Small intestine (tissue), 7 donors: Measurements from ENCODE around the gene CTNNA3. TPM values are rescaled to one million over a fixed set of nuclear protein-coding genes. Genes with fewer than 3 reads are reported as not detected.

Experiments
- DNase-seq, 2 donors: peaks; one replicate each; pipeline versions ENCODE4 v3.0.0 to v3.0.0-alpha.2; 2013
- FAIRE-seq: peaks from 2 replicates; lab custom pipeline; 2012; peaks lifted over from hg19 to GRCh38; lab: Jason Lieb, UNC
- H3K27ac ChIP-seq, 3 donors: one replicate each; pipeline ENCODE4 v1.5.1; 2013; ENCODE audit warnings: low read length in 2 of 3, mild to moderate bottlenecking in 2 of 3, control low read depth in 1 of 3, inconsistent platforms in 1 of 3, low read depth in 1 of 3, moderate library complexity in 1 of 3
- H3K27me3 ChIP-seq, 3 donors: one replicate each; pipeline ENCODE4 v1.6.1; 2013; ENCODE audit warnings: low read length in 3 of 3, inconsistent platforms in 1 of 3; ENCODE audit not compliant: control insufficient read depth in 3 of 3, insufficient read depth in 3 of 3
- H3K36me3 ChIP-seq, 3 donors: one replicate each; pipeline ENCODE4 v1.6.1; 2013; ENCODE audit warnings: low read length in 3 of 3, inconsistent platforms in 1 of 3, low read depth in 1 of 3, mild to moderate bottlenecking in 1 of 3, moderate library complexity in 1 of 3; ENCODE audit not compliant: control insufficient read depth in 3 of 3, insufficient read depth in 2 of 3
- H3K4me1 ChIP-seq, 3 donors: one replicate each; pipeline ENCODE4 v1.6.1; 2013; ENCODE audit warnings: low read length in 2 of 3, inconsistent platforms in 1 of 3, low read depth in 1 of 3, mild to moderate bottlenecking in 1 of 3, moderate library complexity in 1 of 3; ENCODE audit not compliant: control insufficient read depth in 3 of 3, insufficient read depth in 2 of 3
- H3K4me3 ChIP-seq, 3 donors: one replicate each; pipeline ENCODE4 v1.5.1; 2013; ENCODE audit warnings: low read length in 3 of 3, control low read depth in 1 of 3, inconsistent platforms in 1 of 3, low read depth in 1 of 3, mild to moderate bottlenecking in 1 of 3, moderate library complexity in 1 of 3
- H3K9me3 ChIP-seq, 2 donors: one replicate each; pipeline ENCODE4 v1.6.1; 2013; ENCODE audit warnings: low read depth in 1 of 2, low read length in 1 of 2; ENCODE audit not compliant: control insufficient read depth in 2 of 2, insufficient read depth in 1 of 2
- WGBS, 3 donors: extraction: QIAGEN DNeasy Blood & Tissue Kit; methylation state at CpG; one replicate each; pipeline ENCODE4 v1.1.7; 2013; 5-methylcytosine and 5-hydroxymethylcytosine counted together
- polyA plus RNA-seq, 4 donors: library from polyadenylated mRNA; stranded (reverse) in 3 of 4; unstranded in 1 of 4; fragments of 200-250 nt in 3 of 4; fragments of 120-200 nt in 1 of 4; gene quantifications; one replicate each; pipeline versions ENCODE4 v1.2.1 to v1.2.3, GENCODE V29; 2013
- donor health status: healthy with polysubstance abuse.
- donor health status: control.
- donor health status: control.
- donor health status: Bipolar disorder and iron deficiency.
- donor health status: healthy.

The CTNNA3 gene
- polyA plus RNA-seq, 4 donors = 0.24 to 0.38 TPM; not detected in 2

GRCh38 chr10:66183028-66183427, 1513.0 kb downstream of the CTNNA3 start:
- WGBS, 3 donors = 87 to 92% (median 90%) methylated on average over 2 of the region's 2 CpGs
- DNase-seq = no peak
- FAIRE-seq = no peak
- H3K9me3 ChIP-seq = no peaks in the 10 kb centered on the region
- no peaks in the 10 kb centered on the region for H3K27me3 ChIP-seq
- H3K4me3 ChIP-seq = no peak overlapping the region
- H3K36me3 ChIP-seq = no peaks in the 10 kb centered on the region
- no peaks in the 10 kb centered on the region for H3K4me1 ChIP-seq
- H3K27ac ChIP-seq = no peak overlapping the region

- Histone ChIP-seq H3K4me1 (no peaks in the 10 kb centered on the region), H3K4me3 (no peak overlapping the region), H3K27me3 (no peaks in the 10 kb centered on the region), H3K9me3 (no peaks in the 10 kb centered on the region), H3K27ac (no peak overlapping the region), H3K36me3 (no peaks in the 10 kb centered on the region)
- DNase-seq (peak; percentile 69 to 82), FAIRE-seq (peak; percentile 68)
- 44 to 52% (median 48%) methylated on average over 5 of the region's 5 CpGs for WGBS, 3 donors
These were observed 1515.2 kb downstream of the CTNNA3 start for GRCh38 chr10:66180581-66181318.

GRCh38 chr10:66180021-66180420, 1516.0 kb downstream of the CTNNA3 start:
- FAIRE-seq = no peak

GRCh38 chr10:66176772-66177171, 1519.2 kb downstream of the CTNNA3 start:
- FAIRE-seq (no peak), DNase-seq (no peak)

More at GRCh38 chr10:66180021-66180420, 1516.0 kb downstream of the CTNNA3 start:
- Histone ChIP-seq H3K9me3 (no peaks in the 10 kb centered on the region), H3K27ac (no peak overlapping the region), H3K27me3 (no peaks in the 10 kb centered on the region), H3K4me1 (no peaks in the 10 kb centered on the region), H3K36me3 (no peaks in the 10 kb centered on the region), H3K4me3 (no peak overlapping the region)
- 72 to 92% (median 88%) methylated on average over 3 of the region's 3 CpGs for WGBS, 3 donors
- no peak for DNase-seq

GRCh38 chr10:66167816-66168215, 1528.2 kb downstream of the CTNNA3 start:
- Histone ChIP-seq H3K9me3 (peaks cover 0 to 5% of the 10 kb centered on the region in 2 donors), H3K4me3 (no peak overlapping the region), H3K27me3 (no peaks in the 10 kb centered on the region), H3K36me3 (no peaks in the 10 kb centered on the region), H3K4me1 (no peaks in the 10 kb centered on the region), H3K27ac (no peak overlapping the region)
- FAIRE-seq = no peak
- WGBS, 3 donors = 82 to 93% (median 84%) methylated on average over 1 of the region's 1 CpG
- no peak for DNase-seq

More at GRCh38 chr10:66176772-66177171, 1519.2 kb downstream of the CTNNA3 start:
- Histone ChIP-seq H3K27me3 (no peaks in the 10 kb centered on the region), H3K36me3 (no peaks in the 10 kb centered on the region), H3K4me3 (no peak overlapping the region), H3K9me3 (no peaks in the 10 kb centered on the region), H3K27ac (no peak overlapping the region), H3K4me1 (no peaks in the 10 kb centered on the region)
- 69 to 88% (median 81%) methylated on average over 5 of the region's 5 CpGs for WGBS, 3 donors

- WGBS, 3 donors = 62 to 81% (median 66%) methylated on average over 5 of the region's 5 CpGs
- H3K27ac ChIP-seq = no peak overlapping the region
- DNase-seq = no peak
- no peaks in the 10 kb centered on the region for H3K4me1 ChIP-seq
- H3K4me3 ChIP-seq = no peak overlapping the region
- peaks cover 0 to 9% of the 10 kb centered on the region in 2 donors for H3K9me3 ChIP-seq
- H3K36me3 ChIP-seq = no peaks in the 10 kb centered on the region
- no peaks in the 10 kb centered on the region for H3K27me3 ChIP-seq
- no peak for FAIRE-seq
These were observed 1533.3 kb downstream of the CTNNA3 start for GRCh38 chr10:66162560-66163143.

GRCh38 chr10:66151346-66151745, 1544.6 kb downstream of the CTNNA3 start:
- no peaks in the 10 kb centered on the region for H3K4me1 ChIP-seq

GRCh38 chr10:66148312-66148711, 1547.7 kb downstream of the CTNNA3 start:
- H3K27ac ChIP-seq = no peak overlapping the region
- 40 to 65% (median 41%) methylated on average over 3 of the region's 3 CpGs for WGBS, 3 donors
- no peak for DNase-seq
- H3K4me1 ChIP-seq = no peaks in the 10 kb centered on the region
- H3K9me3 ChIP-seq = no peaks in the 10 kb centered on the region
- H3K36me3 ChIP-seq = no peaks in the 10 kb centered on the region
- H3K4me3 ChIP-seq = no peak overlapping the region
- FAIRE-seq = no peak
- H3K27me3 ChIP-seq = no peaks in the 10 kb centered on the region

More at GRCh38 chr10:66151346-66151745, 1544.6 kb downstream of the CTNNA3 start:
- H3K4me3 ChIP-seq = no peak overlapping the region
- H3K27me3 ChIP-seq = no peaks in the 10 kb centered on the region
- H3K9me3 ChIP-seq = no peaks in the 10 kb centered on the region
- DNase-seq (no peak), FAIRE-seq (no peak)
- H3K27ac ChIP-seq = no peak overlapping the region
- no peaks in the 10 kb centered on the region for H3K36me3 ChIP-seq
- 44 to 61% (median 55%) methylated on average over 2 of the region's 2 CpGs for WGBS, 3 donors
